WI38 (cell line): ENCODE measurements around the gene INPP4B.

Experiments used
- H3K4me3 ChIP-seq: 2 replicates; pipeline ENCODE4 v1.5.1; 2011; ENCODE audit warnings: low read depth, mild to moderate bottlenecking, control low read depth, low read length
- TF ChIP-seq, protein P1 (sequence below): IDR thresholded peaks from 2 replicates; pipeline ENCODE4 v1.5.1; 2012; ENCODE audit warnings: low read depth, mild to moderate bottlenecking, control low read depth, low read length

INPP4B gene

DNA sequence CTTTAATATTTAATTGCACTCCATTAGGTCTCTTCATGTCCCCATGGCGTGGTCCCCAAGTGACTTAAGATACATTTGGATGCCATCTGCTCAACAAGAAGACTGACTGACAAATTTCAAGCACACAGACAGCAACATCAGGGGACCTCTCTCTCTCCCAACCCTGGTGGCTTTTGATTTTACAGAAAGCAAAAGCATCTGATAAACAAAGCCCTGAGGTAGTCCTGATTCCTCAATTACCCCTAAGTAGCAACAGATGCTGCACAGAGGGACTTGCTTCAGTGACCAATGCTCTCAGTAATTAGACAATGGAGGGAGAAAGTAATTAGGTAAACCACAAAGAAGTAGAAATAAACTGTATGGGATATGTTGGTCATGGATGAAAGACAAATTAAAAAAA, 426.4 kb downstream of the INPP4B start:
- TF ChIP-seq, protein P1, sequence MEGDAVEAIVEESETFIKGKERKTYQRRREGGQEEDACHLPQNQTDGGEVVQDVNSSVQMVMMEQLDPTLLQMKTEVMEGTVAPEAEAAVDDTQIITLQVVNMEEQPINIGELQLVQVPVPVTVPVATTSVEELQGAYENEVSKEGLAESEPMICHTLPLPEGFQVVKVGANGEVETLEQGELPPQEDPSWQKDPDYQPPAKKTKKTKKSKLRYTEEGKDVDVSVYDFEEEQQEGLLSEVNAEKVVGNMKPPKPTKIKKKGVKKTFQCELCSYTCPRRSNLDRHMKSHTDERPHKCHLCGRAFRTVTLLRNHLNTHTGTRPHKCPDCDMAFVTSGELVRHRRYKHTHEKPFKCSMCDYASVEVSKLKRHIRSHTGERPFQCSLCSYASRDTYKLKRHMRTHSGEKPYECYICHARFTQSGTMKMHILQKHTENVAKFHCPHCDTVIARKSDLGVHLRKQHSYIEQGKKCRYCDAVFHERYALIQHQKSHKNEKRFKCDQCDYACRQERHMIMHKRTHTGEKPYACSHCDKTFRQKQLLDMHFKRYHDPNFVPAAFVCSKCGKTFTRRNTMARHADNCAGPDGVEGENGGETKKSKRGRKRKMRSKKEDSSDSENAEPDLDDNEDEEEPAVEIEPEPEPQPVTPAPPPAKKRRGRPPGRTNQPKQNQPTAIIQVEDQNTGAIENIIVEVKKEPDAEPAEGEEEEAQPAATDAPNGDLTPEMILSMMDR = no peak

DNA sequence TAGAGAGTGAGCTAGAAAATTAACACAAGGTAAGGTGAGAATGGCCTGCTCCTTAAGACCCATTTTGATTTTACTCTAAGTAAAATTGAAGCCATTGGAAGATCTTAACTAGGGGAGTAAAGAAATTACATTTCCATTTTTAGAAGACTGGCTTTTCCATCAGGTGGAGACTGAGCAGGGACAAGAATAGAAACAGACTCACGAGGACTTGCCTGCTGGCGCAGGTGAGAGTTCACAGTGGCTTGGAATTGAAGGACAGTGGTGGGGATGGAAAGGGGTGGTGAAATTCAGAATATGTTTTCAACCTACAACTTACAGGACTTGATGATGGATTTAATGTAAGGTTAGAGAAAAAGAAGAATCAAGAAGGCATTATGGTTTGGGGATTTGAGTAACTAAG, 427.4 kb downstream of the INPP4B start:
- no peak overlapping the region for H3K4me3 ChIP-seq
- TF ChIP-seq, protein P1 = no peak

More for the DNA sequence above, 426.4 kb downstream of the INPP4B start:
- no peak overlapping the region for H3K4me3 ChIP-seq

DNA sequence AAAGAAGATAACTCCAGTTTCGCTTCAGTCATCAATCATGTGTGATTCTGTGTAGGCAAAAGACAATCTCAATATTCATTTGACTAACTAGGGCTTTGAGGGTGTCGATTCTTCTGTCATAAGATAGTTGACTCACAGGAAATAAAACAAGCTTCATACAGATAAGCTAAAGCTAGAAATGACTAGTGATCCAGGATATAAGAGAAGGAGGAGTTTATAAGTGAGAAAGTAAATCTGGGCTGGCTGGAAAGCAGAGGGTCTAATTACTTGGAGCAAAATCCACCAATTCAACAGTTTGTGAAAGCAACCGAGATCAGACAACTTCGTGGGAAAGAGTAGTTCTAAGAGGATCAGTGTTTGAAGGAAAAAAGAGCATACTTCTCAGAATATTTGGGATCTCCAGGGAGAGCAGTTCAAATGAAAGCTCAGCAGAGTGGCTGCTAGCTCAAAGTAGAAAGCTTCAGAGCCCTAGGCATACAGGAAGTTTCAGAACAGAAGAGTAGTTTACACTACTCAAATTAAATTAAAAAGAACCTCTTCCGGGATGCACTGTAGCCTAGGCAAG, 429.3 kb downstream of the INPP4B start:
- H3K4me3 ChIP-seq = no peak overlapping the region
- TF ChIP-seq, protein P1 = no peak

DNA sequence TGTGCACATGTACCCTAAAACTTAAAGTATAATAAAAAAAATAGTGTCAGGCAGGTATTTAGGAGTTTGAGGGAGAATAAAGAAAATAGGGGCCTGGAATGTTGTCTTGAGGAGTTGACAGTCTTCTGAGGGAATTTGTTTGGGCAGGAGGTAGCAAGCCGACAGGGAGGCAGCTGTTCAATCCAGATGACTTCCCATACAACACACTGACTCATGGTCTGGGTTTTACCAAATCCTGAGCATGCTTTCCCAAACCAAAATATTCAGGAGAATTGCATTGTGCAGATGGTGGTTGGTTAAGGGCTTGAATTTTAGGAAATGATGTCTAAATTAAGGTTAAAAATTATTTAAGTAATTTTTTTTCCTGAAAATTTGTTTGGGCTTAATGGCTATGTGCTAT, 430.0 kb downstream of the INPP4B start:
- TF ChIP-seq, protein P1 = no peak
- no peak overlapping the region for H3K4me3 ChIP-seq

DNA sequence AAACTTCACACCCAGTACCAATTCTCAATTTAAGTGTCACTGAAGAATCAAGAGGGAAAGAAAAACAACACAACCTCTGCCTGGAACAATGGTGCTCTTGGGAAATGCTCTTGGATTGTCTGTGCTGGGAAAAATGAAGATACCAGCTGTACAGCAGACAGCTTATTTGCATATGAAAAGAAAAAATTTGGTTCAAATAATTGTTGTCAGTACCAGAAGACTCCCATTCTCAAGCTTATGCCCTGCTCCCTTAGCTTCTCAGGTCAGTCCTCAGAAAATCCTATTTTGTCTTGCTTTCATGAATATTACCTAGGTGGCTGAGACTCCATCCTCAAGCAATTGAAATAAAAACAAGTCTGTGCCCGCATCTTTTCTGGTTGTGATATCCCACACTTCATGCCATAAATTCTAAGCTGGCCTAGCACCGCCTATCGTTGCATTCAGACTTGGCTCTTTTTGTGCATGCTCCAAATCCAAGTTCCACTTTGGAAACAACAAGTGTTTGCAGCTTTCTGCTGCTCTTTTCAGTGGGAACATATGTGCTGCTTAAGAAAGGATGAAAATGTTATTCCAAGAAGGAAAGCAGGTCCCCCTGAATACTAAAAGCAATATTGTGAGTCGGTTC, 431.6 kb downstream of the INPP4B start:
- H3K4me3 ChIP-seq = no peak overlapping the region
- TF ChIP-seq, protein P1 = no peak

DNA sequence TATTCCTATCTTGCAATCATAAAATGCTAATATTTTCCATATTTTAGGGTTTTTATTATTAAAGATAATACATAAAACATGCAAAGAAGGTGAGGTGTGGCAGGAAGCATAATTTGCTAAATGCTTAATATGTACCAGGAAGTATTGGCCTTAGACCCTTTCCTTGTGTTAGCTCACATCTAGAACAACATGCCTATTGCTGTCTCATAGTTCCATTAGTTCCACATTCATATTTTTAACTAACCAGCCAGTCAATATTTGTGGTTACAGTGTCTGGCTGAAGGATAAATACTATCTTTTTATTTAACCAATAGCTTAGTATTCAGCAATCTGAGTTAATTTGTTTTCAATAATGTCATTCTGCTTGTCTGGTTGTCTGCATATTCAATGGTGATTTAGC, 432.6 kb downstream of the INPP4B start:
- no peak overlapping the region for H3K4me3 ChIP-seq
- TF ChIP-seq, protein P1 = no peak

DNA sequence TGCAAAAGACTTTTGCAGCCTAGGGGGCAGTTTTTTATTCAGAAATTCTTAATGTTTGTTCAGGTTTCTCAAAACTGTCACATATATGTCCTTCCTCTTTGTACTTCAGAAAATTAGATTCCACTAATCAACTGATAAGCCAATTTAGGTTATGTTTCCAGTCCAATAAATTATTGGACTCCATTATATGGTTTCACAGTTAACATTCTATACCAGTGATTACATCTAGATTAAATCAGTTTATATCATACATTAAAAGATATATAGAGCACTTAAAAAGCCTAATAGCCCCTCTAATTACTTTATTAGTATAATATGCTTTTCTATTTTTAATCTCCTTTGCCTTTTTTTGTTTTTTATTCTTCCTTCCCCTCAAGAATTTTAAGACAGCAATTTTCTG, 434.1 kb downstream of the INPP4B start:
- H3K4me3 ChIP-seq = no peak overlapping the region
- TF ChIP-seq, protein P1 = no peak
